Coronary artery (tissue), 2 donors: ENCODE results near the gene PTPN13.

Experiments
- DNase-seq: peaks from one replicate; pipeline ENCODE4 v3.0.0-alpha.2; 2017; ENCODE audit warnings: low spot score
- H3K27ac ChIP-seq, 2 donors: fragments of 200-600 bp; sonication (generic); one replicate each; pipeline ENCODE4 v1.5.1; 2016 to 2019
- H3K4me3 ChIP-seq: fragments of 200-600 bp; sonication (generic); 2 replicates; pipeline ENCODE4 v1.5.1; 2016; ENCODE audit warnings: mild to moderate bottlenecking, moderate library complexity
- TF ChIP-seq, protein P1 (sequence below): fragments of 200-600 bp; sonication (generic); IDR thresholded peaks from one replicate; pipeline ENCODE4 v1.5.1; 2019; ENCODE audit warnings: antibody characterized with exemption

PTPN13 gene

DNA sequence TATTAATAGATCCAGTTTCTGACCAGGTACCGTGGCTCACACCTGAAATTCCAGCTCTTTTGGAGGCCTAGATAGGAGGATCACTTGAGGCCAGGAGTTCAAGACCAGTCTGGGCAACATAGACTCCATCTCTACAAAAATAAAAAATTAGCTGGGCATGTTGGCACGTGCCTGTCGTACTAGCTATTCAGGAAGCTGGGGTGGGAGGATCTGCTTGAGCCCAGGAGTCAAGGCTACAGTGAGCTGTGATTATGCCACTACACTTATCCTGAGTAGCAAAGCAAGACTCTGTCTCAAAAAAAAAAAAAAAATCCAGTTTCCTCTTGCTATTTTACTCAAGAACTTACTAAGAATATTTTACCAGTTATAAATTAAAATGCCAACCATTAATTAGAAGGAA is 163.4 kb downstream of the PTPN13 start:
- Histone ChIP-seq H3K4me3 (no peak overlapping the region), H3K27ac (no peak overlapping the region)
- DNase-seq, result no peak
- TF ChIP-seq, protein P1, sequence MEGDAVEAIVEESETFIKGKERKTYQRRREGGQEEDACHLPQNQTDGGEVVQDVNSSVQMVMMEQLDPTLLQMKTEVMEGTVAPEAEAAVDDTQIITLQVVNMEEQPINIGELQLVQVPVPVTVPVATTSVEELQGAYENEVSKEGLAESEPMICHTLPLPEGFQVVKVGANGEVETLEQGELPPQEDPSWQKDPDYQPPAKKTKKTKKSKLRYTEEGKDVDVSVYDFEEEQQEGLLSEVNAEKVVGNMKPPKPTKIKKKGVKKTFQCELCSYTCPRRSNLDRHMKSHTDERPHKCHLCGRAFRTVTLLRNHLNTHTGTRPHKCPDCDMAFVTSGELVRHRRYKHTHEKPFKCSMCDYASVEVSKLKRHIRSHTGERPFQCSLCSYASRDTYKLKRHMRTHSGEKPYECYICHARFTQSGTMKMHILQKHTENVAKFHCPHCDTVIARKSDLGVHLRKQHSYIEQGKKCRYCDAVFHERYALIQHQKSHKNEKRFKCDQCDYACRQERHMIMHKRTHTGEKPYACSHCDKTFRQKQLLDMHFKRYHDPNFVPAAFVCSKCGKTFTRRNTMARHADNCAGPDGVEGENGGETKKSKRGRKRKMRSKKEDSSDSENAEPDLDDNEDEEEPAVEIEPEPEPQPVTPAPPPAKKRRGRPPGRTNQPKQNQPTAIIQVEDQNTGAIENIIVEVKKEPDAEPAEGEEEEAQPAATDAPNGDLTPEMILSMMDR, result no peak

DNA sequence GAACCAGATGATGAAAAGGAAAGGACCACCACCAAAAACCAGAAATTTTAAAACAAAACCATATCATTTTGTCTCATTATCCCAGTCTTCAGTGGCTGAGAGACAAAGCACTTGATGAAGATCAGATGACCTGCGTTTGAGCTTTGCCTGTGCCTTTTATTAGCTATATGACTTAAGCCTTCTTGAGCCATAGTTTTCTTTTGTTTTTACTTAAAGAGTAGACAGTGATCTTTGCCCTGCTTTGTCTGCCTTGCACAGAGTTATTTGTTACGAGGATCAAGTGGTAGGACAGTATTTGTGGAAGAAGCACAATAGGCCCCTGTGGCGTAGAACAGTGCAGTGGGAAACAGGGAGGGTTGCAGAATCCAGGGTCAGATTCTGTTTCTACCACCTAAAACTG is 165.2 kb downstream of the PTPN13 start:
- no peak for DNase-seq
- TF ChIP-seq, protein P1, result no peak
- no peak overlapping the region for H3K27ac ChIP-seq
- no peak overlapping the region for H3K4me3 ChIP-seq

DNA sequence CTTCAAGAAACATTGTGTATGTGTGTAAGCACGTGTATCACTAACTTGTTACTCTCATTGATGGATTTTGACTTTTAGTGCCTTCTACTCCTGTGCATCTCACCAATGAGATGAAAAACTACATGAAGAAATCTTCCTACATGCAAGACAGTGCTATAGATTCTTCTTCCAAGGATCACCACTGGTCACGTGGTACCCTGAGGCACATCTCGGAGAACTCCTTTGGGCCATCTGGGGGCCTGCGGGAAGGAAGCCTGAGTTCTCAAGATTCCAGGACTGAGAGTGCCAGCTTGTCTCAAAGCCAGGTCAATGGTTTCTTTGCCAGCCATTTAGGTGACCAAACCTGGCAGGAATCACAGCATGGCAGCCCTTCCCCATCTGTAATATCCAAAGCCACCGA is 168.5 kb downstream of the PTPN13 start:
- DNase-seq, result no peak
- H3K4me3 ChIP-seq, result no peak overlapping the region
- H3K27ac ChIP-seq, result no peak overlapping the region
- TF ChIP-seq, protein P1, result no peak

DNA sequence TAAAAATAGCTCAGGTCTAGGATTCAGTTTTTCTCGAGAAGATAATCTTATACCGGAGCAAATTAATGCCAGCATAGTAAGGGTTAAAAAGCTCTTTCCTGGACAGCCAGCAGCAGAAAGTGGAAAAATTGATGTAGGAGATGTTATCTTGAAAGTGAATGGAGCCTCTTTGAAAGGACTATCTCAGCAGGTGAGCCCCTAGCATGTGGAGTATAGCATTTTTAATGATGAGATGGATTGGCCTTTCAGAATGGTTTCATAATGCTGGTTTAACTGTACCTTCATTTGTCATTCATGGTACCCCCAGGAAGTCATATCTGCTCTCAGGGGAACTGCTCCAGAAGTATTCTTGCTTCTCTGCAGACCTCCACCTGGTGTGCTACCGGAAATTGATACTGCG is 175.7 kb downstream of the PTPN13 start:
- no peak for DNase-seq
- TF ChIP-seq, protein P1, result no peak
- Histone ChIP-seq H3K4me3 (no peak overlapping the region), H3K27ac (no peak overlapping the region)

DNA sequence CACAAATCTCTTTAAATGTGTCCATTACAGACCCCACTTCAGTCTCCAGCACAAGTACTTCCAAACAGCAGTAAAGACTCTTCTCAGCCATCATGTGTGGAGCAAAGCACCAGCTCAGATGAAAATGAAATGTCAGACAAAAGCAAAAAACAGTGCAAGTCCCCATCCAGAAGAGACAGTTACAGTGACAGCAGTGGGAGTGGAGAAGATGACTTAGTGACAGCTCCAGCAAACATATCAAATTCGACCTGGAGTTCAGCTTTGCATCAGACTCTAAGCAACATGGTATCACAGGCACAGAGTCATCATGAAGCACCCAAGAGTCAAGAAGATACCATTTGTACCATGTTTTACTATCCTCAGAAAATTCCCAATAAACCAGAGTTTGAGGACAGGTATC is 177.0 kb downstream of the PTPN13 start:
- Histone ChIP-seq H3K4me3 (no peak overlapping the region), H3K27ac (no peak overlapping the region)
- DNase-seq, result no peak
- TF ChIP-seq, protein P1, result no peak

DNA sequence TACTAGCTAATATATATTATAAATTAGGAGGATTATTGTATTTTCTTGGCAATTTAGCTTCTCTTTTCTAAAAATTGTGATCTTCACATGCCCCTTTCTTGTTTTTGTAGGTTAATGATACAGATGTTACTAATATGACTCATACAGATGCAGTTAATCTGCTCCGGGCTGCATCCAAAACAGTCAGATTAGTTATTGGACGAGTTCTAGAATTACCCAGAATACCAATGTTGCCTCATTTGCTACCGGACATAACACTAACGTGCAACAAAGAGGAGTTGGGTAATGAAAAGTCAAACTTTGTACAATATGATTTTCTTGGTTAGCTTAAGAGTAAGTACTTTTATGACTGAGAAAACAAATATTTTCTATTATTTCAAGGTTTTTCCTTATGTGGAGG is 180.9 kb downstream of the PTPN13 start:
- Histone ChIP-seq H3K4me3 (no peak overlapping the region), H3K27ac (no peak overlapping the region)
- TF ChIP-seq, protein P1, result no peak
- DNase-seq, result no peak

DNA sequence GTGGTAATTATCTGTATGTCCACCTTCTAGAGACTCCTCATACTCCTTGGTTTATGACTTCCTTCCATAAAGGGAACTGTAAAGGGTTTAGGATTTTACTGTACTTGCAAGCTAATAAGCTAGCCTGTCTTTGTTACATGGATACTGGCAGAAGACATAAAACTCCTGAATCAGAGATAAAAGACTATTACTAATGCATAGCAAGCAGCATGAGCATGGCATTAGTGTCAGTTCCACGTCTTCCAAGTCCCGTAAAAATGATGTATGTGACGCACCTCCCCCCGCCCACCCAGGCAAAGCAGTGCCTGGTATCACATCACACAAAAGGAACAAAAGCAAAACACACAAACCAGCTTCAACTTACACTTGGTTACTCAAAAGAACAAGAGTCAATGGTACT is 184.1 kb downstream of the PTPN13 start:
- TF ChIP-seq, protein P1, result no peak
- DNase-seq, result no peak
- no peak overlapping the region for H3K27ac ChIP-seq
- no peak overlapping the region for H3K4me3 ChIP-seq
